HG02798 (cell line): ENCODE data around the gene SH3BP4.
A peak's percentile ranks its signal among the peaks of the same experiment; 100 is the strongest.

Experiments used
- ATAC-seq: cut with Tn5 transposase; IDR thresholded peaks from one replicate; pipeline ENCODE4 v1.9.1; 2021; ENCODE audit warnings: mild to moderate bottlenecking; ENCODE audit not compliant: unreplicated experiment, poor library complexity

Gene SH3BP4

GRCh38 chr2:235030126-235030525 lies 78.3 kb downstream of the SH3BP4 start:
- ATAC-seq, result no peak

GRCh38 chr2:235030936-235031335 lies 79.1 kb downstream of the SH3BP4 start:
- no peak for ATAC-seq

- ATAC-seq, result no peak
Measured at GRCh38 chr2:235031686-235032373, 80.0 kb downstream of the SH3BP4 start.

- ATAC-seq, result no peak
Measured at GRCh38 chr2:235032466-235032865, 80.6 kb downstream of the SH3BP4 start.

GRCh38 chr2:235032949-235033348 lies 81.1 kb downstream of the SH3BP4 start:
- ATAC-seq, result no peak

GRCh38 chr2:235034265-235035118 lies 82.7 kb downstream of the SH3BP4 start:
- no peak for ATAC-seq

GRCh38 chr2:235037604-235038166 lies 85.9 kb downstream of the SH3BP4 start:
- ATAC-seq, result no peak

- ATAC-seq, result no peak
Measured at GRCh38 chr2:235041221-235041917, 89.6 kb downstream of the SH3BP4 start.

- no peak for ATAC-seq
Measured at GRCh38 chr2:235041918-235042575, 90.2 kb downstream of the SH3BP4 start.

- no peak for ATAC-seq
Measured at GRCh38 chr2:235042576-235043515, 91.0 kb downstream of the SH3BP4 start.

GRCh38 chr2:235043762-235044500 lies 92.1 kb downstream of the SH3BP4 start:
- ATAC-seq, result no peak

GRCh38 chr2:235044501-235045271 lies 92.9 kb downstream of the SH3BP4 start:
- no peak for ATAC-seq

GRCh38 chr2:235045336-235045972 lies 93.6 kb downstream of the SH3BP4 start:
- peak; percentile 58 for ATAC-seq

- no peak for ATAC-seq
Measured at GRCh38 chr2:235045973-235046343, 94.1 kb downstream of the SH3BP4 start.

- ATAC-seq, result no peak
Measured at GRCh38 chr2:235046589-235046988, 94.8 kb downstream of the SH3BP4 start.

- no peak for ATAC-seq
Measured at GRCh38 chr2:235047171-235048160, 95.6 kb downstream of the SH3BP4 start.
